Vagina (tissue), 2 donors: ENCODE measurements around the gene ROR1. TPM values are rescaled to one million over a fixed set of nuclear protein-coding genes. Genes with fewer than 3 reads are reported as not detected.

ENCODE experiments used
- DNase-seq, 2 donors: peaks; one replicate each; pipeline ENCODE4 v3.0.0-alpha.2; 2017; ENCODE audit errors: extremely low spot score in 2 of 2
- H3K27ac ChIP-seq: fragments of 200-600 bp; sonication (generic); one replicate; pipeline ENCODE4 v1.5.1; 2019
- H3K27me3 ChIP-seq: fragments of 200-600 bp; sonication (generic); one replicate; pipeline ENCODE4 v1.5.1; 2019
- H3K36me3 ChIP-seq, 2 donors: fragments of 200-600 bp; sonication (generic); one replicate each; pipeline ENCODE4 v1.5.1; 2017 to 2019
- H3K4me1 ChIP-seq: fragments of 200-600 bp; sonication (generic); one replicate; pipeline ENCODE4 v1.5.1; 2019
- H3K4me3 ChIP-seq, 2 donors: fragments of 200-600 bp; sonication (generic); 1 replicate in 1 of 2; 2 replicates in 1 of 2; pipeline ENCODE4 v1.5.1; 2016 to 2019
- H3K9me3 ChIP-seq: fragments of 200-600 bp; sonication (generic); one replicate; pipeline ENCODE4 v1.5.1; 2019
- POLR2A ChIP-seq, 2 donors: fragments of 450-650 bp; IDR thresholded peaks; one replicate each; pipeline ENCODE4 v1.6.1; 2017; ENCODE audit warnings: antibody characterized with exemption in 2 of 2, mild to moderate bottlenecking in 2 of 2, moderate library complexity in 2 of 2
- POLR2AphosphoS5 ChIP-seq, 2 donors: sonication (generic); formaldehyde crosslinking; IDR thresholded peaks; one replicate each; pipeline ENCODE4 v1.9.0; 2017; ENCODE audit warnings: antibody characterized with exemption in 2 of 2, mild to moderate bottlenecking in 2 of 2, low read depth in 1 of 2; ENCODE audit not compliant: insufficient read depth in 1 of 2
- intact Hi-C: fragments of 100-400 bp; cut with DNase I; formaldehyde crosslinking; loops from one replicate; pipeline ENCODE4 v1.15.1; 2023
- total RNA-seq: library from RNA; depleted of rRNA; stranded (reverse); fragments of >200 nt; gene quantifications from one replicate; pipeline ENCODE4 v1.2.3, GENCODE V29; 2016
- TF ChIP-seq, protein P1 (sequence below), 3 experiments: fragments of 450-650 bp in 2 of 3; fragments of 200-600 bp in 1 of 3; sonication (generic) in 1 of 3; IDR thresholded peaks; one replicate each; pipeline ENCODE4 v1.5.1; 2017 to 2019; ENCODE audit warnings: antibody characterized with exemption in 3 of 3, mild to moderate bottlenecking in 2 of 3, moderate library complexity in 2 of 3

ROR1 gene
- total RNA-seq, 1 donor from 2014 or later, result 11.0 TPM

DNA sequence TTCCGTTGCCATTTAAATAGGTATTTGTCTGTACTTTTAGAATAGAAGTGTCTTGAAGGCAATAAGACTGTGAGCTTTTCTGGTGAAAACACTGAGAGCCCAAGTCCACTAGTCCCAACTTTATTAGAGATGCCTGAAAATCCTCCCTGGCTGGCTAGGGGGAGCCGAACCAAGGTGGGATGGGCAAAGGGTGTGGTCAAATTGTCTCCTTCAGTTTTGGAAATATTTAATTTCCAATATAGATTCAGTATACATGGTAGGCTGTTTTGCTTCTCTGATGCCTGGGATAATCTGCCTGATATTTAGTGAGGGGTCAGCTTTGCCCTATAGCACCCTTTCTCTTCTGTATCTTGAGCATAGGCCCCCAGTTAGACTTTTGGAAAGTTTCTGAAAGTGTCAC, 3.5 kb downstream of the ROR1 start:
- peaks cover 30% of the 10 kb centered on the region for H3K4me1 ChIP-seq
- no peaks in the 10 kb centered on the region for H3K27me3 ChIP-seq
- TF ChIP-seq, protein P1, sequence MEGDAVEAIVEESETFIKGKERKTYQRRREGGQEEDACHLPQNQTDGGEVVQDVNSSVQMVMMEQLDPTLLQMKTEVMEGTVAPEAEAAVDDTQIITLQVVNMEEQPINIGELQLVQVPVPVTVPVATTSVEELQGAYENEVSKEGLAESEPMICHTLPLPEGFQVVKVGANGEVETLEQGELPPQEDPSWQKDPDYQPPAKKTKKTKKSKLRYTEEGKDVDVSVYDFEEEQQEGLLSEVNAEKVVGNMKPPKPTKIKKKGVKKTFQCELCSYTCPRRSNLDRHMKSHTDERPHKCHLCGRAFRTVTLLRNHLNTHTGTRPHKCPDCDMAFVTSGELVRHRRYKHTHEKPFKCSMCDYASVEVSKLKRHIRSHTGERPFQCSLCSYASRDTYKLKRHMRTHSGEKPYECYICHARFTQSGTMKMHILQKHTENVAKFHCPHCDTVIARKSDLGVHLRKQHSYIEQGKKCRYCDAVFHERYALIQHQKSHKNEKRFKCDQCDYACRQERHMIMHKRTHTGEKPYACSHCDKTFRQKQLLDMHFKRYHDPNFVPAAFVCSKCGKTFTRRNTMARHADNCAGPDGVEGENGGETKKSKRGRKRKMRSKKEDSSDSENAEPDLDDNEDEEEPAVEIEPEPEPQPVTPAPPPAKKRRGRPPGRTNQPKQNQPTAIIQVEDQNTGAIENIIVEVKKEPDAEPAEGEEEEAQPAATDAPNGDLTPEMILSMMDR (IDR thresholded peaks at IDR 0.05), result no peak
- TF ChIP-seq POLR2A (IDR thresholded peaks at IDR 0.05), result no peak
- TF ChIP-seq POLR2AphosphoS5 (IDR thresholded peaks at IDR 0.05; ENCODE audit: insufficient read depth in 1 of 2, low read depth in 1 of 2), result no peak
- no peaks in the 10 kb centered on the region for H3K36me3 ChIP-seq
- no peak overlapping the region for H3K27ac ChIP-seq
- H3K9me3 ChIP-seq, result no peaks in the 10 kb centered on the region
- no peak overlapping the region for H3K4me3 ChIP-seq
- no peak for DNase-seq
- intact Hi-C loops, result loop anchor here (5.0 to 10.0 kb wide), 2 partner anchors 268 to 360 kb away; no protein-coding TSS in a partner anchor

DNA sequence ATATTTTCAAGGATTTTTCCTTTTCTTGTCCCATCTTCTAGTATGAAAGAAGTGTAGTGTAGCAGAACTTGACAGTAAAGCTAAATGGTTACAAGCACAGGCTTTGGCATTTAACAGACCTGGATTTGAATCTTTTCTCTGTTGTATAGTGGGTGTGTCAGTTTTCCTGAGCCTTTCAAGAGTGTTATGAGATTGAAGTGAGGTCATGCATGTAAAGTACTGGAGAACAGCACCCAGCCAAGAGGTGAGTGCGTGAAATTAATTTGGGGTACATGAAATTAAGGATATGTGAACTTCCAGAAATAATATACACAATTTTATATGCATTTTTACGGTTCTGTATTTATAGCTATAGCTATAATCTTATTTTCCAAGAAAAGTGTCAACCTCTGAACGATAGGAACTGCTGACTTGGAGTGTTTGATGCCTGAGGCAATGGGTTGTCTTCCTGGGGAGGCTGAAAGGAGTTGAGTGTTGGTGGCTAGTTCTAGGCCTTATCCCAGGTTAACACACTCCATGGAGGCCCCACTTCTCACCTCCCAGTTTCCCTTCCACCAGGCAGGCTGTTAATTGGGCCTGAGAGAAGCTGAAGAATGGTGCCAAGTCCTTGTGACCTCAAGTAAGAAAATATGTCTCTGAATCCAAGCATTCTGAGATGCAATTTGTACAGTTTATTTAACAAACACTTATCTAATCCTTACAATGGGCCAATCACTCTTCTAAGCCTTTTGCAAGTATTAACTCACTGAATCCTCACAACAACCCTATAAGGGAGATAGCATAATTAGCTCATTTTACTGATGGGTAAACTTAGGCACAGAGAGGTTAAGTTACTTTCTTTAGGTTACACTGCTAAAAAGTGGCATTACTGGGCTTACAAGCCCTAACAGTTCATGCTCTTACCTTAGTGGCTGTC, 4.4 kb downstream of the ROR1 start:
- intact Hi-C loops, result loop anchor here (5.0 to 10.0 kb wide), 2 partner anchors 267 to 359 kb away; no protein-coding TSS in a partner anchor
- H3K4me1 ChIP-seq, result peaks cover 28% of the 10 kb centered on the region
- no peaks in the 10 kb centered on the region for H3K27me3 ChIP-seq
- no peaks in the 10 kb centered on the region for H3K36me3 ChIP-seq
- H3K27ac ChIP-seq, result no peak overlapping the region
- no peak for DNase-seq
- no peaks in the 10 kb centered on the region for H3K9me3 ChIP-seq
- H3K4me3 ChIP-seq, result no peak overlapping the region
- no peak for TF ChIP-seq POLR2A (IDR thresholded peaks at IDR 0.05)
- no peak for TF ChIP-seq POLR2AphosphoS5 (IDR thresholded peaks at IDR 0.05; ENCODE audit: insufficient read depth in 1 of 2, low read depth in 1 of 2)
- TF ChIP-seq, protein P1 (IDR thresholded peaks at IDR 0.05), result no peak

DNA sequence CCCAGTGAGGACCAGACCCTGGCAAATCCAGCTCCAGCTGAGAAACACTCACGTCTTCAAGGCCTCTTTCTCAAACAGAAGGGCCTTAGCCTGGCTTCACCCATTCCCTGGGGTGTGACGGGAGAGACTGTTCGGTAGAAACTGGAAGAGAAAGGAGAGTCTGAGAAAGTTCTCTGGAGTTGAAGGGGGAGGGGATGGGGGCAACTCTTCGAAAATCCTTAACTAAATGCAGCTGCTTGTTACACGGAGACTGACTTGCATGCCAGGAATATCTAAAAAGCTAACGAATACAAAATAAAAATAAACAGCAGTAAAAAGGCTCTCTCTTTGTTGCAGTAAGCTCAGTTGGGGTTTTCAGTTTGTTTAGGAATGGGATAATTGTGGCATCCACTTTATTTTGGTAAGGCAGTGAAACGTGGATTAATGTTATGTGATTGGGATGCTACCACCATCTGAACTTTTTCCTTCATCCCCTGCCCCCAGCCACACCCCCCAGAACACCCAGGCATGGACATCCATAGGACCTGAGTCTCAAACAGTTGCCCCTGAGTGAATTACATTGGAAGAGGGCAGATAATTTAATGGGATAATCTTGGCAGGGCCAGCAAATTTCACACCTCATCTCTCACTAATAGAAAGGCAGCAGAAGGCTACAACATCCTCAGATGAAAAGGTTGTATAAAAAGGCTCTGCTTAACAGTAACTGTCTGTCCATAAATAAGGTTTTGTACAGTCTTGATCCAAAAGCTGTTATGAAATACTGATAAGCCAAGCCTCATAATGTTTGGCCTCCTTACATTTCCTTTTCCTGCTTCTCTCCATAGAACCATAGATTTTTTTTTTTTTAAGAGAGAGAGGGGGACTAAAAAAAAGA, 5.8 kb downstream of the ROR1 start:
- H3K27me3 ChIP-seq, result no peaks in the 10 kb centered on the region
- peaks cover 24% of the 10 kb centered on the region for H3K4me1 ChIP-seq
- no peaks in the 10 kb centered on the region for H3K9me3 ChIP-seq
- H3K27ac ChIP-seq, result no peak overlapping the region
- no peak overlapping the region for H3K4me3 ChIP-seq
- intact Hi-C loops, result loop anchor here (5.0 to 10.0 kb wide), 2 partner anchors 265 to 358 kb away; no protein-coding TSS in a partner anchor
- TF ChIP-seq POLR2A (IDR thresholded peaks at IDR 0.05) (no peak), POLR2AphosphoS5 (IDR thresholded peaks at IDR 0.05; ENCODE audit: insufficient read depth in 1 of 2, low read depth in 1 of 2) (no peak)
- TF ChIP-seq, protein P1 (IDR thresholded peaks at IDR 0.05), result no peak
- DNase-seq, result no peak
- no peaks in the 10 kb centered on the region for H3K36me3 ChIP-seq

DNA sequence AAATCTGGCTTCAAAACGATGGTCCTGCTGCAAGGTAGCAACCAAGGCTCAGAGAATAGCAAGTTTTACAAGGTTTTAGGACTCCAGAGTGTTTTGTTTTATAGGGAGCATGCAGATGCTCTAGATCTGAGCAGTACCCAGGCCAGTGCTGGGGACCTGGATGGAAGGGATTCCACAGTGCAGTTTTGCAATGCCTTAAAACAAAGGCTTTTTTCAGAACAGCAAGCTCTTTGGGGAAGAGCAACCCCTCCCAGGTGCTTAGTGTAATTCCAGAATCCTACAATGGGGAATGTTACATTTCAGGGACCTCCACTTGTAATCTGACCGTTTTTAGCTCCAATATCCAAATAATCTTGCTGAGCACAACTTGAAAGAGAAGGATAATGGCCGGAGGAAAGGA, 6.7 kb downstream of the ROR1 start:
- peaks cover 16% of the 10 kb centered on the region for H3K4me1 ChIP-seq
- intact Hi-C loops, result no loop called here
- DNase-seq, result no peak
- TF ChIP-seq POLR2AphosphoS5 (IDR thresholded peaks at IDR 0.05; ENCODE audit: insufficient read depth in 1 of 2, low read depth in 1 of 2) (no peak), POLR2A (IDR thresholded peaks at IDR 0.05) (no peak)
- TF ChIP-seq, protein P1 (IDR thresholded peaks at IDR 0.05), result no peak
- H3K4me3 ChIP-seq, result no peak overlapping the region
- no peaks in the 10 kb centered on the region for H3K9me3 ChIP-seq
- H3K27me3 ChIP-seq, result no peaks in the 10 kb centered on the region
- no peaks in the 10 kb centered on the region for H3K36me3 ChIP-seq
- H3K27ac ChIP-seq, result no peak overlapping the region
